Osteoblast (primary cell): ENCODE results near the gene FMC1. TPM values are rescaled to one million over a fixed set of nuclear protein-coding genes. Genes with fewer than 3 reads are reported as not detected.

Experiments
- DNase-seq: peaks from one replicate; pipeline ENCODE4 v3.0.0; 2011; ENCODE audit warnings: low spot score, mixed read lengths; ENCODE audit not compliant: insufficient read length; ENCODE audit errors: missing footprints
- H2AFZ ChIP-seq: 2 replicates; pipeline ENCODE4 v1.6.0; 2011; ENCODE audit warnings: mild to moderate bottlenecking, low read length
- H3K27ac ChIP-seq: 2 replicates; pipeline ENCODE4 v1.5.1; 2011; ENCODE audit warnings: mild to moderate bottlenecking, low read depth, low read length, moderate library complexity
- H3K27me3 ChIP-seq: 2 replicates; pipeline ENCODE4 v1.6.0; 2012; ENCODE audit warnings: mild to moderate bottlenecking, control low read depth, inconsistent platforms, low read length, moderate library complexity; ENCODE audit not compliant: insufficient read depth
- H3K36me3 ChIP-seq: 2 replicates; pipeline ENCODE4 v1.5.1; 2011; ENCODE audit warnings: mild to moderate bottlenecking, low read length, control low read depth, moderate library complexity; ENCODE audit not compliant: insufficient read depth
- H3K4me1 ChIP-seq: 2 replicates; pipeline ENCODE4 v1.5.1; 2011; ENCODE audit warnings: mild to moderate bottlenecking, low read length, control low read depth, moderate library complexity; ENCODE audit not compliant: insufficient read depth
- H3K4me2 ChIP-seq: 2 replicates; pipeline ENCODE4 v1.6.0; 2011; ENCODE audit warnings: mild to moderate bottlenecking, low read length; ENCODE audit not compliant: insufficient read depth
- H3K4me3 ChIP-seq: fragments of 200-600 bp; sonication (generic); 3 replicates; pipeline ENCODE4 v1.5.1; 2012; ENCODE audit warnings: mild to moderate bottlenecking, low read length, inconsistent platforms; ENCODE audit not compliant: insufficient read depth
- H3K79me2 ChIP-seq: 2 replicates; pipeline ENCODE4 v1.6.0; 2012; ENCODE audit warnings: mild to moderate bottlenecking, low read length, control low read depth, inconsistent platforms; ENCODE audit not compliant: insufficient read depth
- H3K9me3 ChIP-seq: 2 replicates; pipeline ENCODE4 v1.5.1; 2011; ENCODE audit warnings: low read depth, low read length, control low read depth
- H4K20me1 ChIP-seq: 2 replicates; pipeline ENCODE4 v1.6.0; 2012; ENCODE audit warnings: mild to moderate bottlenecking, low read length, control low read depth; ENCODE audit not compliant: insufficient read depth
- total RNA-seq: library from RNA; depleted of rRNA; stranded (reverse); fragments of >200 nt; gene quantifications from 2 replicates; pipeline ENCODE4 v1.2.3, GENCODE V29; 2012
- TF ChIP-seq, protein P1 (sequence below): IDR thresholded peaks from 2 replicates; pipeline ENCODE4 v1.5.1; 2011; ENCODE audit warnings: mild to moderate bottlenecking, low read depth, low read length, moderate library complexity; ENCODE audit errors: extremely low read depth

Gene FMC1
- total RNA-seq, 1 donor: 9.0 TPM

DNA sequence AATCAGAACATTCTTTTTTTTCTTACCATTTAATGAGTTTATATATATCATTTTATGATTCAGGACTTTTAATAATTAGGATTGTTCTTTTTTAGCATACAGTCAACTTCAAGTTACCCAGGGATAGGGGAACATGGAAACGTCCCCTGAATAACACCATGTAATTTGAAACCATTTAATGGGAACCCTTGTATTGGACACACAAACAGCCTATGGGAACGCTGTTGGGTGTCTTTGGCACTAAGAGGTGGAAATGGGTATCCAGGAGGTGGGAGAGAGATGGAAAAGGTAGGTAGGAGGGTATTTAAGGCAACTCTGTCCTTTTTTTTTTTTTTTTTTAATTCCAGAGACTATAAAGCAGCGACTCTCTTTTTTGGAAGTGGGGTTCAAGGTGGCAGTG is 21.2 kb downstream of the FMC1 start:
- H3K4me3 ChIP-seq: peak overlapping the region; percentile 20
- peaks cover 5% of the 10 kb centered on the region for H3K36me3 ChIP-seq
- H3K4me2 ChIP-seq: peak overlapping the region; percentile 86
- H3K27me3 ChIP-seq: no peaks in the 10 kb centered on the region
- DNase-seq: no peak
- TF ChIP-seq, protein P1, sequence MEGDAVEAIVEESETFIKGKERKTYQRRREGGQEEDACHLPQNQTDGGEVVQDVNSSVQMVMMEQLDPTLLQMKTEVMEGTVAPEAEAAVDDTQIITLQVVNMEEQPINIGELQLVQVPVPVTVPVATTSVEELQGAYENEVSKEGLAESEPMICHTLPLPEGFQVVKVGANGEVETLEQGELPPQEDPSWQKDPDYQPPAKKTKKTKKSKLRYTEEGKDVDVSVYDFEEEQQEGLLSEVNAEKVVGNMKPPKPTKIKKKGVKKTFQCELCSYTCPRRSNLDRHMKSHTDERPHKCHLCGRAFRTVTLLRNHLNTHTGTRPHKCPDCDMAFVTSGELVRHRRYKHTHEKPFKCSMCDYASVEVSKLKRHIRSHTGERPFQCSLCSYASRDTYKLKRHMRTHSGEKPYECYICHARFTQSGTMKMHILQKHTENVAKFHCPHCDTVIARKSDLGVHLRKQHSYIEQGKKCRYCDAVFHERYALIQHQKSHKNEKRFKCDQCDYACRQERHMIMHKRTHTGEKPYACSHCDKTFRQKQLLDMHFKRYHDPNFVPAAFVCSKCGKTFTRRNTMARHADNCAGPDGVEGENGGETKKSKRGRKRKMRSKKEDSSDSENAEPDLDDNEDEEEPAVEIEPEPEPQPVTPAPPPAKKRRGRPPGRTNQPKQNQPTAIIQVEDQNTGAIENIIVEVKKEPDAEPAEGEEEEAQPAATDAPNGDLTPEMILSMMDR: no peak
- H4K20me1 ChIP-seq: peaks cover 51% of the 10 kb centered on the region
- H3K4me1 ChIP-seq: peaks cover 29% of the 10 kb centered on the region
- no peak overlapping the region for H2AFZ ChIP-seq
- H3K27ac ChIP-seq: peak overlapping the region; percentile 29
- H3K79me2 ChIP-seq: peaks cover 75% of the 10 kb centered on the region
- no peaks in the 10 kb centered on the region for H3K9me3 ChIP-seq

DNA sequence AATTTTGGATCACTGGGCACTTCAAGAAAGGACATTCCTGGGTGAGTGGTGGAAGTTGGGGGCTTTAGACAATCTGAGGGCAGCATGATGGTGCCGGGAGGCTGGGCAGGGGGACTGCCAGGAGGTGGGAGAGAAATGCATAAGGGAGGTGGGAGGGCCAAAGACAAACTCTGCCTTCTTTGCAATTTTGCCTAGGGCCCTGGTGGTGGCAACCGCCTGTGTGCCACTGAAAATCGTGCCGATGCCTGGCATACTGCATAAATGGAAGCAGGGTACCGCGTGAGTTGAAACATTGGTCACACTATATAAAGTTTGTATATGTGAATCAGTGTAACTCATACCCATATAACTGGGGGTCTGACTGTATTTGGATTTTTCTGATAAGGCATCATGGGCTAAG is 21.8 kb downstream of the FMC1 start:
- H3K4me1 ChIP-seq: peaks cover 29% of the 10 kb centered on the region
- H3K4me2 ChIP-seq: peak overlapping the region; percentile 86
- peaks cover 82% of the 10 kb centered on the region for H3K79me2 ChIP-seq
- no peaks in the 10 kb centered on the region for H3K27me3 ChIP-seq
- peak; percentile 38 for DNase-seq
- H2AFZ ChIP-seq: no peak overlapping the region
- no peaks in the 10 kb centered on the region for H3K9me3 ChIP-seq
- peak overlapping the region; percentile 20 for H3K4me3 ChIP-seq
- H3K27ac ChIP-seq: peak overlapping the region; percentile 29
- TF ChIP-seq, protein P1: no peak
- peaks cover 55% of the 10 kb centered on the region for H4K20me1 ChIP-seq
- peaks cover 5% of the 10 kb centered on the region for H3K36me3 ChIP-seq

DNA sequence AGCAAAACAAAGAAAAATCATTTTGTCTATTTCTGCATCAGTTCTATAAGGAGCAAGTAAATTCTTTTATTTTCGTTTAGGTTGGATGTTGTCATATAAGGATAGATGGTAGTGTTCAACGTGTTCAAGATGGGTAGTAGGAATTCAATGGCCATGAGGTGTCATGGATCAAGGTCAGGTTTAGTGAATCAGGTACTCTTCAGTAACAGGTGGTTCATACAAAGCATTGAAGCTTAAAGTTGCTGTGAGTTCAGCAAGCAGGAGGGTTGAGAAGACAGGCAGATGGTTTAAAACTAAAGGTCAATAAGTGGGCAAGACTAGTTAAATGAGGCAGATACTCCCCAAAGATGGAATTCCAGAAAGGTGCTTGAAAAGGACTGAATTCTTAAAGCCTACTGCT is 24.2 kb downstream of the FMC1 start:
- Histone ChIP-seq H3K4me2 (no peak overlapping the region), H4K20me1 (peaks cover 70% of the 10 kb centered on the region)

DNA sequence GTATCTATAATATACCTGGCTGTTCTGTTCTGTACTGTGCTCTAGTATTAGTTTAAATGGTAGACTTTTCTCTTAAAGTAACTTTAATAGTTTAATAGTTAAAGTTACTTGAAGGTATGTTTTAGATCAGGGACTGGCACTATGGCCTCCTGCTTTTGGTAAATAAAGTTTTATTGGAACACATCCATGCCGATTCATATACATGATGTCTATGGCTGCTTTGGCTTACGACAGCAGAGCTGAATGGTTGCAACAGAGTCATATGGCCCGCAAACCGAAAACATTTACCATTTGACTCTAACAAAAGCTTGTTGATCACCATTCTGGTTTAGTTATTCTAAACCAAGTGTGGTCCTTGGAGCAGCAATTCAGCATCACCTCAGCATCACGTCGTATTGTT is 25.3 kb downstream of the FMC1 start:
- Histone ChIP-seq H3K4me1 (peaks cover 21% of the 10 kb centered on the region), H3K36me3 (peaks cover 5% of the 10 kb centered on the region)

More for the DNA sequence above, 24.2 kb downstream of the FMC1 start:
- TF ChIP-seq, protein P1: no peak
- Histone ChIP-seq H3K9me3 (no peaks in the 10 kb centered on the region), H3K27ac (no peak overlapping the region), H3K4me3 (no peak overlapping the region), H3K27me3 (no peaks in the 10 kb centered on the region), H3K79me2 (peaks cover 100% of the 10 kb centered on the region), H2AFZ (no peak overlapping the region), H3K4me1 (peaks cover 26% of the 10 kb centered on the region), H3K36me3 (peaks cover 5% of the 10 kb centered on the region)
- no peak for DNase-seq

More for the DNA sequence above, 25.3 kb downstream of the FMC1 start:
- H4K20me1 ChIP-seq: peaks cover 69% of the 10 kb centered on the region
- TF ChIP-seq, protein P1: no peak
- H3K4me3 ChIP-seq: no peak overlapping the region
- no peak overlapping the region for H2AFZ ChIP-seq
- H3K4me2 ChIP-seq: no peak overlapping the region
- DNase-seq: no peak
- H3K9me3 ChIP-seq: no peaks in the 10 kb centered on the region
- H3K79me2 ChIP-seq: peaks cover 100% of the 10 kb centered on the region
- no peaks in the 10 kb centered on the region for H3K27me3 ChIP-seq
- H3K27ac ChIP-seq: no peak overlapping the region
